Activated T-cell treated with anti-CD3 and anti-CD28 coated beads for 4 hours (primary cell): ENCODE data around the gene NPB.
A peak's percentile ranks its signal among the peaks of the same experiment; 100 is the strongest.

Experiments
- DNase-seq: peaks from one replicate; pipeline ENCODE4 v3.0.0-alpha.2; 2020

The NPB gene

DNA sequence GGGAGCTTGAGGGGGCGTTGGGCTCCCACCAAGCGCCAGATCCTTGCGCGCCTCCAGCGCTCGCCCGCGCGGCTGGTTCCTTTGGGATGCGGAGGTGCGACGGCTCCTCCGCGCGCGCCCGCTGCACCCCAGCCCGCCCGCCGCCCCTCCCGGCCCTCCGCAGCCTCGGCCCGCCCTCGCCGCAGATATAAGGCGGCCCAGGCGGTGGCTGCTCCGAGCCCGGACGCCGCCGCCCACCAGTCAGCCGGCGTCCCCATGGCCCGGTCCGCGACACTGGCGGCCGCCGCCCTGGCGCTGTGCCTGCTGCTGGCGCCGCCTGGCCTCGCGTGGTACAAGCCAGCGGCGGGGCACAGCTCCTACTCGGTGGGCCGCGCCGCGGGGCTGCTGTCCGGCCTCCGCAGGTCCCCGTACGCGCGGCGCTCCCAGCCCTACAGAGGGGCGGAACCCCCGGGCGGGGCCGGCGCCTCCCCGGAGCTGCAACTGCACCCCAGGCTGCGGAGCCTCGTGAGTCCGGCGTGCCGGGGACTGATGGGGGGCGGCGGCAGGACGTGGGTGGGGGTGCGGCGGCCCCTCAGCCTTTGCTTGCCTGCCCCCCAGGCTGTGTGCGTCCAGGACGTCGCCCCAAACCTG, at the start of gene NPB:
Gene NPB, plus strand, starts transcription at position 216 of the 630 bp plus-strand sequence. Its CDS starts 40 bp downstream, at position 256.
- DNase-seq, result no peak

DNA sequence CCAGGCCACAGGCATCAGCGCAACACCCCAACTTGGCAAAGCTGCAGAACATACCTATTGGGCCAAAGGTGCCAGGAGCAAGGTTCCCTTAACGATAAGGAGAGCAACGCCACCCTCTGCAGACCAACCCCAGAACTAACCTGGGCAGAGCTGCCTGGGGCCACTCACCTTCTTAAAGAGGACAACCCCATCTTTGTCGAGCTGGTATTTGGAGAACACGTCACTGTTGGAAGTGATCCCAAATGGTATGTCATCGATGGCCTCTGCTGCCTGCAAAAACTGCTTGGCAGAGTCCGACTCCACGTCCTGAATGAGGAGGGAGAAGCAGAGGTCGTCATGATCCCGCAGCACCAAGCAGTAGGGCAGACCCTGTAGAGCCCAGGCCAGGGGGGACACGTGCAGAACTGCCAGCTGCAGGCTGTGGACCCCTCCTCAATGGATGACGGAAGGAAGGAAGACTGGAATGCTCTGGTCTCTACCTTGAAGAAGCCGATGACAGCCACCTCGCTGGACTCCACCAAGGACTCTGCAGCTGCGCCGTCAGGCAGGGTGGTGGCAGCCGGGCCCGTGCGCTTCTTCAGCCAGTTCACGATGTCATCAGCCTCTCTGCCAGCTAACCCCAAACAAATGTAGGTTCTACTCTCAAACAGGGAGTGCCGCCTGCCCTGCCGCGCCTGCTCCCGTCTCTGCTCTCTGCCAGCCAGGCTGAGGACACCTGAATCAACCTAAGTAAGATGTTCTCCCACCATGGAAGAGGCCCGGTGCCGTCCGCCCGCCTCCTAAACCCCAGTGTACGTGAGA, 46.9 kb upstream of the NPB start:
- no peak for DNase-seq

DNA sequence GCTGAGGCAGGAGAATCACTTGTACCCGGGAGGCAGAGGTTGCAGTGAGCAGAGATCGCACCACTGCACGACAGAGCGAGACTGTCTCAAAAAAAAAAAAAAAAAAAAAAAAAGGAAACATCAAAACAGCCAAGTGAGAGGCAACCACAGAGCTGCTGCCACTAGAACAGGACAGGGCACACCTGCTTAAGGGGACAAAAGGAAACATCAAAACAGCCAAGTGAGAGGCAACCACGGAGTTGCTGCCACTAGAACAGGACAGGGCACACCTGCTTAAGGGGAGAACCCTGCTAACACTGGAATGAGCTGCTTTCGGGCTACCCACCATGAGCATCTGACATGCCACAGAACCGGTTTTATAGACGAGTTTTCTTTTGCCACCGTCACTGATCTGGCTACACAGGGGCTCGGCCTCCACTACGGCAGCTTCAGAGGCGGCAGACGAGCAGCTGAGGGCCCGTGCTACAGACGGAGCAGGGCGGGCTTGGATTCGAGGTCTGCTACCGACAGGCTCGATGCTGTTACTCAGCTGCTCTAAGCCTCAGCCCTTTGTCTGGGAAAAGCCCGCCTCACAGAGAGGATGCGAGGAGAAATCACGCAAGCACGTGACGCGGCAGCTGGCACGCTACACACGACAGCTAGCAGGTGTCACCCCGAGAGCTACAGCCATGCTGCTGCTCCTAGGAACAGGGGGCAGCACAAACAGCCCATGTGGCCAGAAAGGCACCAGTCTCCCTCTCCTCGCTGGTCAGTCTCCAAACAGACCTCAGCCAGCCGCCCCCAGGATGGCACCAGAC, 43.7 kb upstream of the NPB start:
- DNase-seq, result no peak

DNA sequence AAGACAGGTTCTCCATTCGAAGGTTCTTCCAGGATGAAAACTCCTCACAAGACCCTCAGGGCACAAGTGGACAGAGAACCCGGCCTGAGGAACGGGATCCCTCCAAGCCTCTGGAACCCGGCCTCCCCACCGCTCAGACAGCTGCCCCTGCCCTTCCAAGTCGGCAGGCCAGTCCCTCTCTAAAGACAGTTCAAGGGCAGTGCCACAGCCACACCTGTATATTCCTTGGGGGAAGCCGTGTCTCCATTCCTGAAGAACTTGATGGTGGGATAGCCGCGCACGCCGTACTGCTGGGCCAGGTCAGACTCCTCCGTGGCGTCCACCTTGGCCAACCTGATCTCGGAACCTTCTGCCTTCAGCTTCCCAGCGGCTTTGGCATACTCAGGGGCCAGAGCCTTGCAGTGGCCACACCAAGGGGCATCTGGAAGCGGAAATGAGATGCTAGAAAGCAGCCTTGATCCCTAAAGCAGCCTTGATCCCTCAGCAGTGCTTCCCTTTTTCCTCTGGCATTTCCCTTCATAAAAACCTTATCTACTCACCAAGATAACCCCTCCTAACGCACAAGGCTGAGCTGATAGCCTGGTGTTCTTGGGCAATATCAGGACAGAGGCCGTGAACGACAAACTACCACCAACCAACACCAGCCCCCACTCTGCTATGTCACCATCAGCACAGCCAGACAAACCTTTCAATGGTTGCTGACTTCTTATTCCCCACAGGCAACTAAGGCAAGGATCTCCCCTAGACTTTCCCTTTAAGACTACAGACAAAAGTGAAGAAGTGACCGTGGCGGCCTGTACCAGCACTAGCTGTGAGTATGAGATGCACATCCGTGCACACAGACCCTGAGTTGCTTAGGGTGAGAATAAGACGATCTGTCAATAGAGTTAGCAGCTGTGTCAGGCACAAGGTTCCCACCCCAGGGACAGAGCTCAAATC, 42.8 kb upstream of the NPB start:
- no peak for DNase-seq

DNA sequence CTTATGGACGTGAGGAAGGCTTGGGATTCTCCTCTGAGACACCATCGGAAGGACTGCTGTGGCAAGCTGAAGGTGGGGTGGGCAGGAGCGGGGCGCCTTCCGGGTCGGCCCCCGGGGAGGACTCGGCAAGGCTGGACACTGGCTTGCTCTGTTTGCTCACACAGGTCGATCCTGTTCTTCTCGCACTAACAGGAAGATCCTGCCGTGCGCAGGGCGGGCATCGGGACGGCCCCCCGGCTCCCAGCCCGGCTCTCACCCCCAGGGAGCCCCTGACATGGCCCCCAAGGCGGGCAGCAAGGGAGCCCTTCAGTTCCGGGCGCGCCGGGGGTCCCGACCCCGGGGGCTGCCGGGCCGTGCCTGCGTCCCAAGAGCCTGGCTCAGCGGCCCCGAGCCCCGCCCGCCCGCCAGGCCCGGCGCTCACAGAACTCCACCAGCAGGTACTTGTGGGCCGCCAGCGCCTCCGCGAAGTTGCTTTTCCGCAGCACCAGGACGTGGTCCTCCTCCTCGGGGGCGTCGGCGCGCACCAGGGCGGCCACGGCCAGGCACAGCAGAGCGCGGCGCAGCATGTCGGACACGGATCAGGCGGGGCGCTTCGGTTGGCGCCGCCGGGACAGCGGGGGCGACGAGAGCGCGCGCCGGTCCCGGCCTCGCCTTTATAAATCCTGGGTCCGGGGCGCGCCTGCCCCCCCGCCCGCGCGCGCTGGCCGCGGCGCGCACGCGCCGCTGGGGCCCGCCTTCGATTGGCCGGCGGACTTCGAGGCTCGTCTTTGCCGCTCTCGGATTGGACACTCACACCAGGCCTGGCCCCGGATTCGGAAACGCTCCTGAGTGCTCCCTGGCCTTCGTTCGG, 41.9 kb upstream of the NPB start, which contains the start of gene P4HB:
Gene P4HB, minus strand, starts transcription at position 630 of the 850 bp plus-strand sequence. Its CDS starts 64 bp downstream, at position 566.
- peak; percentile 5 for DNase-seq

DNA sequence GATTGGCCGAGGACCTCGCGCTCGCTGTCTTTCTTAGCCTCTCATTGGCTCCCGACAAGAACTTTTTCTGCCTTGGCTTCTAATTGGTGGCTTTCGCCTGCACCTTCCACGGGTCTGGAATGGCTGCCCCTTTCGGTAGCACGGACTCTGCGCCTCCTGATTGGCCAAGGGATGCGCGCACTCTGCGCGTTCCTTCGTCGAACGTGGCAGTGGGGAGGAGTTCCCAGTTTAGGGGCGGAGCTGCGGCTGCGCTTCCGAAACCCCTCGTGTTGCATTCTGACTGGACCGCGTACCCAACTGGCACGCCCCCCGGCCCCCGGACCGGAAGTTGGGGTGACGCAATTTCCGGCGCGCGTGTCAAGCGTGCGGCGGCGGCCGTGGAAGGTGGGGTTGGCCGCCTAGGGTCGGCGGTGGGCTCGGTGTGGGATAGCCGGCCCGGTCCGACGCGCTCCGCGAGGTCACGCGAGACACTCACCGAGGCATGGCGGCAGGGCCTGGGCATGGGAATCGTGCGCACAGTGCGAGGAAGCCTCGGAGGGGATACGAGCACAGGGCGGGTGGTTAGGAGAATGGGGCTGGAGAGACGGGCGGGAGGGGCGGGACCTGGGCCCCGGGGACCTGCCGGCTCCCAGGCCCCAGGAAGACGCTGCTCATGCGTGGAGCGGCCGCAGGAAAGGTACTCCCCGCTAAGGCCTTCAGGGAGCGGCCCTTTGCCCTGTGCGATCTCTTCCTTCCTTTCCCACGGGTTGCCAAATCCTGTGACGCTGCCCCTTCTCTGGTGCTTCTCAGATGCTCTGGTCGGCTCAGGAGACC, 41.1 kb upstream of the NPB start:
- peak; percentile 98 for DNase-seq

DNA sequence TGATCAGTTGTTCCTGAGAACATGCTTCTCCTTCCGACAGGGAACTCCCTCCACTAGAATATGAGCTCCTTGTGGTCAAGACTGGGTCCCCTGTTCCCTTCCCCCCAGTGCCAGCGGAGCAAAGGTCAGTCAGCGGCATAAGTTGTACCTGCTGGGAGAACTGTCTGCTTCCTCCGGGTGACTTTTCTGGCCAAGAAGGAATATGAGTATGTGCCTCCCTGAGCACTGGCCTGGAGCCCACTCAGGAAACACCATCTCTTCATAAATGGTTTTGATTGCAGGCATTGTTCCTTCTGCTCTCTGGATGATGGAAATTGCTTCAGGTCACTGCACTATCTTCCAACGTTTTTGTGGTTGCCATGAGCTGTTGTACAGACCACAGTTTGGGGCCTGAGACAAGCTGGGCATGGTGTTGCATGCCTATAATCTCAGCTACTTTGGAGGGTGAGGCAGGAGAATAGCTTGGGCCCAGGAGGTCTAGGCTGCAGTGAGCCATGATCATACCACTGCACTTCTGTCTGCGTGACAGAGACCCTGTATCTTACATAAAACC, 38.8 kb upstream of the NPB start:
- DNase-seq, result no peak

DNA sequence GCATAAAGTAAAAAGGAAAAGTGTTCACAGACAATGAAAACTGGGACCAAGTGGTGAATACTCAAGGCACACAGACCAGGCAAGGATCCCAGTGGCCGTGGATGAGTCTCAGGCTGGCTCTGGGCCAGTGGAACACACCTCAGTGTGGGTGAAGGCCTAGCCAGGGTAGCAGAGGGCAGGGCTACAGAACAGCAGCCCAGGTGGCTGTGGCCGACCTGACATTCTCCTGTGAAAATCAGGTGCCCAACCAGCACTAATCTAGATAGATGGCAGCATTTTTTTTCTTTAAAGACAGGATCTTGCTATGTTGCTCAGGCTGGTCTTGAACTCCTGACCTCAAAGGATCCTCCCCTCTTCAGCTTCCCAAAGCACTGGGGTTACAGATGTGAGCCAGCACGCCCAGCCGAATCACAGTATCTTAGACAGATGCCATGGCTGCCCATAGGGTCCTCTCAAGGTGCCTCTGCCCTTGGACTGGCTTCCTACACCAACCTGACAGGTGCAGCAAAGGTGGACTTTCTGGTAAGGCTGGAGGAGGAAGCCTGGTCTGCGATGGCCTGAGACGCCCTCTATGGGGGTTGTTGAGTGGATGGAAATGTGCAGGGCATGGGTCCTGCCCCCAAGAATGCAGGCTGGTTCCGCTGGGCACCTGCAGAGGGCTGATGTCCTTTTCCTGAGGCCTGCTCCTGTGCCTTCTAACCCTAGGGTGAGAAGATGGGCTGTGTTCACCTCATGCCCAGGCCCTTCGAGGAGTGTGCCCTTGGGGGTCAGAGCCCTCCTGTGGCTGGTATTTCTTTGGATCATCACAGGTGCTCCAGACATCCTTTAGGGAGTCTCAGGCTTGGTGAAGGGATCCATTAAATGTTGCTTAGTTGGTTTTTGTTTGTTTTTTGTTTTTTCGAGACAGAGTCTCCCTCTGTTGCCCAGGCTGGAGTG, 37.9 kb upstream of the NPB start:
- DNase-seq, result no peak

DNA sequence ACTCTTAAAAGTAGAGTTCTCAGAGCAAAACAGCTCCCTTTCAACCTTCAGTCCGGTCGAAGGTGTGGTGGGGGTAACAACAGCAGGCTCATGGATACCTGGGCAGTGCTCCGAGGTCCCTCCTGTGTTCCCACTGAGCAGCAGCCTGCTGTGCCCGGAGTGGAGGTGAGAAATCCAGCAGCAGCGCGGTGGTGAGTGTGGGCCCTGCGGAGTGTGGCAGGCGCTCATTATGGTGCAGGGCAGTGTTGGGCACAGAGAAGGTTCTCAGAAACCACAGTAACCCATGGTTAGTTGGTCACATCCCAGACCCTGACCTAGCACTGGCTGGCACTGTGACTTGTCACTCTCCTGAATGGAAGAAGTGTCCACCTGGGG, 36.7 kb upstream of the NPB start:
- no peak for DNase-seq

DNA sequence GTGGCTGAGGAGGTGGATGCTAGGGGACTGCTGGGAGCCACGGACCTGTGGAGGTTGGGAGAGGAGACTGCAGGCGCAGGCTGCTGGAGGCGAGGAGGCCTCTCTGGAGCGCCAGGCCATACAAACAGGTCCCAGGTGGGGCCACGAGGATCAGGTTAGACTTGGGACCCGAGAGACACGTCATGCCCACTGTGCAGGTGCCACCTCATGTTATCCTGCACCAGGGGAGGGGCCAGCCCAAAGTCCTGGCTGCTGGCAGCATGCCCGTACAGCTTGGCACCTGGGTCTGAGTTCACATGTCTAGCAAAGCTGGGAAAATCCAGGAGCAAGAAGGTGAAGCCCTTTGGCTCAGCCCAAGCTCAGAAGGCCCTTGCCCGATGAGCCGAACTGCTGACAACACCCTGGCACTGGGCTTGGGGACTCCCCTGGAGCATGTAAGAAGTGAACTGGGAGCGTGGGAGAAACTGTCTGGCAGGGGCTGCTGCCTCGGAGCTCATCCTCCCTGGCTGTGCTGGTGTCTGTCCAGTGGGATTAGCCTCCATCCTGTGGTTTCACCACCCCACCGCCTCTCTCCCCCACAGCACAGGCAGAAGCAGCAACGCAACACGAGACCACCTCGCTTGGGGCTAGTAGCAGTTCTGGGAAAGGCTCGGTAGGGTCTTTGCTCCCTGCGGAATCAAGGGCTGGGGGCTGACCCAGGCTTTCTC, 36.2 kb upstream of the NPB start:
- no peak for DNase-seq

DNA sequence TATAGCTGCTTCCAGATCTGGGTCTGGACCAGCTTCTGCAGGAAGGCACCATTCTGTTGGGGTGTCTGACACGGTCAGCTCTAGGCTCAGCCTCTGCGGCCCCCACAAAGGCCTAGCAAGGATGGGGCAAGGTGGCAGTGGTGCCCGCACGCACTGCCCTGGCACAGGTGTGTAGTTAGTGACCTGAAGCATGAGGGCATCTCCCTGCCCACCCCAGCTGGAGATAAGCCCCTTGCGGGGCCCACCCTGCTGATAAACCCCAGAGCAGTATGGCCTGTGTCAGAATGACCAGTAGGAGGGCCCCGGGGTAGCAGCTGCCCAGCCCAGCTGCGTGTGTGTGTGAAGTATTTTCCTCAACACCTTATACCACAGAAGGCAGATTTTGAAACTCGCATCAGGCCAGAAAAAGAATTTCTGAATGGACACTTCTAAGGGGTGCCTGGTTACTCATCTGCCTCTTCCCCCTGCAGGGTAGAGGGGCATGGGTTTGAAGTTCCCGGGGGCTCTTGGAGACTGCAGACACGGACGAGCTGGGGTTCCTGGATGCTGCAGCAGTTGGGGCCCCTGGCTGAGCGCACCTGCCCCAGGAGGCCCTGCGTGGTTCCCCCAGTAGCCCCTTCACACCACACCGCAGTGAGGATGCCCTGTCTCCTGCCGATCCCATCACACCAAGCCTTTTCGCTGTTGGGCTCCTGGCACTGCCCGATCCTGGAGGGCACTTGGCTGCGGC, 35.4 kb upstream of the NPB start:
- no peak for DNase-seq

DNA sequence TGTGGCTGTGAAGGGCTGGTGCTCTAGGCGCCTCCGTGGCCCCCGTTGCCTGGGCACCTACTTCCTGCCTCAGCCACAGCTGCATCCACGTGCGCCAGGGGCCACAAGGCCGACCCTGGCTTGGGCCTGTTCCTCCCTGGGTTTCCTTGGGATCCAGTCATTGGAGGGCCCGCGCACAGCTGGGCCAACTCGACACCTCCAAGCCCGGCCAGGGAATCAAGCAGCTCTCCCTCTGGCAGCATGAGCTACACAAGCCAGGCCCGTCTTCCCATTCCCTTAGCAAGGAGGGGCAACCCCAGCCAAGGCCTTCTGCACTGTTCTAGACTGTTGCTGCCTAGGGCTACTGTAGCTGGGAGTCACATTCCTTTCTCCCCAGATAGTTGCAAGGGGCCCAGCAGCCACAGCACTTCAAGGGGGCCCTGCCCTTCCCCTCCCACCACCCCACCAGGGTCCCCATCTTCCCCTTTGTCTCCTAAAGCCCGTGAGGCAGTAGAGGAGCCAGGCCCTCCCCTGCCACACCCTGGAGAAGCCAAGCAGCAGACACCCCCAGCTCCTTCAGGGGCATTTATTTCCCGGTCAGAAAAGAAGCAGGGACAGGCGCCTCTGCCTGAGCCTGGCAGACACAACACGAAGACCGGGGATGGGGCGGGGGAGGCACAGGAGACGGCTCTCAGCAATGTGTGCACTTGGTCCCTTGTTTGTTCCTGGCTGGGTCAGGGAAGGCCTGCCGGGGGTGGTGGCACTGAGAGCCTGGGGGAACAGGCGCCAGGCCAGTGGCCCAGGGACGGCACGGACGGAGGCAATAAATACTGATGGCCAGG, 34.7 kb upstream of the NPB start:
- DNase-seq, result no peak

DNA sequence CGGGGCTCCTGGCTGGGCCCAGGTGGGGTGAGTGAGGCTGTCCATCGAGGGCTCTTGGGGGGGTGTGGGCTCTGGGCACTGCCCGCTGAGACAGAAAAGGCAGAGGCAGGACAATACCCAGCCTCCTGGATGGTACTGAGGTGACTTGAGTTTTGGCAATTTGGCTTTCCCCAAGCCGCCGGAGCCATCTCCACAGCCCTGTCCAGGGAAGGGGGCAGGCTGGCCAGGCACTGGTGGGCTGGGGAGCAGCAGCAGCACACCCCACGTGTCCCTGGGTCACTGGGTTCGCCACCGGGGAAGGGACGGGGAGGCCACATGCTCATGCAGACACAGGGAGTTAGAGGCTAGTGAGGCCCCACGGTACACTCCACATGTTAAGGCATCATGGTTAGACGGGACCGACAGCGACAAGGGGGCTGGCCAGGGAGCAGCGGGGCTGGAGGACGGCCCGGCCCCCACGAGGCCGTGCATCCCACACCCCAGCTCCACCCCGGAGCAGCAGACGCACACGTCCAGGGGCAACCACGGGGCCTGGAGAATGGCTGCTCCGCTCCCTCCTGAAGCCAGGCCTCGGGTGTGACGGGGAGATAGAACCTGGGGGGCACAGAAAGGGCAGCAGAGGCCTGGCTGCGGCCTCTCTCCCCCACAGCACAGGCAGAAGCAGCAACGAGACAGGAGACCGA, 33.9 kb upstream of the NPB start:
- DNase-seq, result no peak

DNA sequence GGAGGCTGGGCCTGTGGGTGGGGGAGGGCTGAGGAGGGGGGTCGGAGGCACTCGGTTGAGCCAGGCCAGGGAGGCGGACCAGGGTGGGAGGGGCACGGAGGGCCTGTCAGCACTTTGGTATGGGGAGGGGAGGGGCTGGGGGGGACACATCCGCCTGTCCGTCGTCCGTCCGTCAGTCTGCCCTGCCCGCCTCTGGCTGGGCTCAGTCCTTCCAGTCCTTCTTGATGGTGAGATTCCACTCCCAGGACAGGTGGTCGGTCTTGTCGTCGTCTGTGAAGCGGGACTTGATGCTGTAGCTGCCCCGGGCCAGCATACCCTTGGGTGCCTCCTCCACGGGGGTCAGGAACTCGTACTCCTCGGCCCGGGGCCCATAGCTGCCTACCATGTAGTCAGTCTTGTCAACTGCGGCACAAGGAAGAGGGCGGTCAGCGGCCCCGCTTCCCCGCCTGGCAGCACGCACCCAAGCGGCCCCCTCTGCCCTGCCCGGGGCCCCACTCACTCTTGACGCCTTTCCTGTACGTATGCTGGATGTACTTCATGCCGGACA, 33.3 kb upstream of the NPB start:
- no peak for DNase-seq

DNA sequence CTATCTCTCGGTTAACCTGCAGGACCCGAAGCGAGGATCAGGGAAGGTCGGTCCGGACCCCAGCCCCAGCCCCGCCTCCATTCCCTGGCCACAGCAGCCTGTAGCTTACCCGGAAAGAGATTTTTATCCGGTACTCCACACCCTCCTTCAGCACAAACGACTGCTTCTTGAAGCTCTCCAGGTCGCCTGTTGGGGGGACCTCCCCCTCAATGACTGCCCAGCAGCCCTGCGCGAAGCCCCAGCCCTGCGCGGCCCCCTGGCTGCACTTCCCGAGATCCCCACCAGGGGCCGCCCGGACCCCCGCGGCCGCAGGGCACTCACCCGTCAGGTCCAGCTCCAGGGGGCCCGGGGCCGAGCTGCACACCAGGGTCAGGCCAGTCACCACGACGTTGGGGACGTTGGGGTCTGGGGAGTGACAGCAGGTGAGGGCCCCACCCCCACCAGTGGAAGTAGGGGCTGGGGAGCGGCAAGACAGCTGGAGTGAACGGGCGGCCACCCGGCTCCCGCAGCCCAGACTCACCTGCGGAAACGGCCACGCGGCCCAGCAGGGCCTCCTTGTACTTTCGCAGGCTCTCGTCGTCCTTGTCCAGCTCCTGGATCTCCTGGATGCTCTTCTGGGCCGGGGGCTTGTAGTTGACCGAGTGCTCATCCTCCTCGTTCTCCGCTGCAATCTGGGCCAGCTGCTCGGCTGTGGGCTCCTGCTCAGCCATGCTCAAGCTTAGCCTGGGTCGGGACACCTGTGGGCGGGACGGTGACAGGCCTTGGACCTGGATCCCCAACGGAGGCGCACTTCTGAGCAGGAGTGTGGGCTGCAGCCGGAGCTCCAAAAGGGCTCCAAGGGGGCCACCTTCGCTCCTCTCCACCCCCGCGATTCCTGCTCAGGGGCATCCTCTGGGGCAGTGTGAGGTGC, 32.6 kb upstream of the NPB start:
- no peak for DNase-seq
